GM12874 (cell line): ENCODE data around the gene RAB3GAP2.

Experiments
- CTCF ChIP-seq: IDR thresholded peaks from 2 replicates; pipeline ENCODE4 v1.5.1; 2011; ENCODE audit warnings: low read depth, mild to moderate bottlenecking, control low read depth, low read length, moderate library complexity; ENCODE audit not compliant: insufficient read depth

Gene RAB3GAP2

GRCh38 chr1:220267630-220268029 is 4.6 kb downstream of the RAB3GAP2 start:
- TF ChIP-seq CTCF, result no peak

GRCh38 chr1:220255204-220255603 is 17.0 kb downstream of the RAB3GAP2 start:
- TF ChIP-seq CTCF, result no peak

GRCh38 chr1:220251272-220251671 is 21.0 kb downstream of the RAB3GAP2 start:
- no peak for TF ChIP-seq CTCF

GRCh38 chr1:220250681-220251080 is 21.6 kb downstream of the RAB3GAP2 start:
- no peak for TF ChIP-seq CTCF

GRCh38 chr1:220249522-220249921 is 22.7 kb downstream of the RAB3GAP2 start:
- TF ChIP-seq CTCF, result no peak

GRCh38 chr1:220243947-220244346 is 28.3 kb downstream of the RAB3GAP2 start:
- no peak for TF ChIP-seq CTCF

- TF ChIP-seq CTCF, result no peak
Measured at GRCh38 chr1:220241072-220241663, 31.1 kb downstream of the RAB3GAP2 start.
